ENCODE results near the gene GPR107.

The GPR107 gene

GRCh38 chr9:130137641-130138081, 84.0 kb downstream of the GPR107 start:
- DNase-seq (ENCODE audit: low spot score): no peak

DNA sequence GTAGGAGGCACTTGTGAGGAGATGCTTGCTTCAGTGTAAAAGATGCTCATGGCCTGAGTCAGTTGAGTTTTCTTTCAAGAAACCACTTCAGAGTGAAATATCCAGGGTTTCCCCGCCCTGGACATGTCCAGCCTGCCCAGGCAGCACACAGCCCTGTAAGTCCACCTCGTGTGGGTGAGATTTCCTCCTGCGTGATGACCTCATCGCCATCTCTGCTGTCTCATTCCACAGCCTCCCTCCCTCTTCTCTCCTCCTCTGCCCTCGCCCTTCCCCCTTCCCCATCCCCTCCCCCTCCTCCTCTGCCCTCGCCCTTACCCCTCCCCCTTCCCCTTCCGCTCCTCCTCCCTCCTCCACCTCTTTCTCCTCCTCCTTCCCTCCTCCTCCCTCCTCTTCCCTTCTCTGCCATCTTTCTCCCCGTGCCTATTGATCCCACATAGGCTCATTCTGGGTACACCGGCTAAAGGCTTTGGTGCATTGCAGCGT, 84.5 kb downstream of the GPR107 start:
- DNase-seq (ENCODE audit: low spot score): peak; percentile 94

GRCh38 chr9:130138791-130139190, 85.1 kb downstream of the GPR107 start:
- DNase-seq (ENCODE audit: low spot score): peak; percentile 89

- no peak for DNase-seq (ENCODE audit: low spot score)
Measured at GRCh38 chr9:130139251-130139650, 85.5 kb downstream of the GPR107 start.

GRCh38 chr9:130140706-130141105, 87.0 kb downstream of the GPR107 start:
- no peak for DNase-seq (ENCODE audit: low spot score)

GRCh38 chr9:130142056-130142455, 88.3 kb downstream of the GPR107 start:
- no peak for DNase-seq (ENCODE audit: low spot score)

DNA sequence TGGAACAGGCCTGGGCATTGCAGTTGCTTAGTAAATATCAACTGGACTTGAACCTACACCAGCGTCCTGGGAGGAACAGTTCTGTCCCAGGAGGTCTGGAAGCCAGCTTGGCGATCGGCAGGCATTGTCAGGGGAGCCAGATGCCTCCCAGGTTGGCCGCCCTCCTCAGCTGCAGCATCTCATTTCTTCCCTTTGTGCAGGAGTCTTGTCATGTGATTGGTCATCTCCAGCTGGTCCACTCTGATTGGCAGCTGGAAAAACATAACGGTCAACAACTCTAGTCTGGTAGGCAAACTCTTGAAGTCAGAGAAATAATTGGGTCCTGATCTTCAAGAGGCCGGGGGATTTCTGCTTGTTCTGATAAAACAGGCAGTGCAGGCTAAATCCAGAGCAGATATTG, 88.9 kb downstream of the GPR107 start:
- DNase-seq (ENCODE audit: low spot score): no peak

GRCh38 chr9:130143279-130143893, 89.7 kb downstream of the GPR107 start:
- no peak for DNase-seq (ENCODE audit: low spot score)

- DNase-seq (ENCODE audit: low spot score): peak; percentile 68
Measured at GRCh38 chr9:130143958-130144366, 90.3 kb downstream of the GPR107 start.

- no peak for DNase-seq (ENCODE audit: low spot score)
Measured at GRCh38 chr9:130144703-130145102, 91.0 kb downstream of the GPR107 start.

DNA sequence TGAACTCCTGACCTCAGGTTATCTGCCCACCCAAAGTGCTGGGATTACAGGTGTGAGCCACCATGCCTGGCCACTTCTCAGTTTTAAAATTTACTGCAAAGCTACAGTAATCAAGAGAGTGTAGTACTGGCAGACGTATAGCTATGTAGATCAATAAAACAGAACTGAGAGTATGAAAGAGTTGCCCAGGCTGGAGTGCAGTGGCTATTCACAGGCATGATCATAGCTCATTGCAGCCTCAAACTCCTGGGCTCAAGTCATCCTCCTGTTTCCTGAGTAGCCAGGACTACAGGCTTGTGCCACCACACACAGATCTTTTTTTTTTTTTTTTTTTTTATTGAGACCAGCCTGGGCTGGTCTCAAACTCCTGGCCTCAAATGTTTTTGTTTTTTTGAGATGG, 92.0 kb downstream of the GPR107 start:
- DNase-seq (ENCODE audit: low spot score): no peak

- DNase-seq (ENCODE audit: low spot score): no peak
Measured at GRCh38 chr9:130147198-130147597, 93.5 kb downstream of the GPR107 start.

DNA sequence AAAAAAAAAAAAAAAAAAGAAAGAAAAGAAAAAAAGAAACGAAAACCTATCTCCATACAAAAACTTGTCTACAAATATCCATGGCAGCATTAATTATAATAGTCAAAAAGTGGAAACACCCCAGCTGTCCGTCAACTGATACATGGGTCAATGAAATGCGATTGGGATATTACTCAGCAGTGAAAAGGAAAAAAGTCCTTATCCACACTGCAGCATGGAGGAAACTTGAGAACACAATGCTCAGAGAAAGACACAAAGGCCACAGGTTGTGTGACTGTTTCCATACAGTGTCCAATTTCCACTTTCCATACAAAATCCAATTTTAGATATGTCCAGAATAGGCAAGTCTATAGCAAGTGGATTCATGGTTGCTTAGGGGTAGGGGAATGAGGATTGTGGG, 94.2 kb downstream of the GPR107 start:
- DNase-seq (ENCODE audit: low spot score): no peak

GRCh38 chr9:130149031-130149430, 95.3 kb downstream of the GPR107 start:
- no peak for DNase-seq (ENCODE audit: low spot score)

GRCh38 chr9:130149654-130150286, 96.1 kb downstream of the GPR107 start:
- DNase-seq (ENCODE audit: low spot score): no peak

DNA sequence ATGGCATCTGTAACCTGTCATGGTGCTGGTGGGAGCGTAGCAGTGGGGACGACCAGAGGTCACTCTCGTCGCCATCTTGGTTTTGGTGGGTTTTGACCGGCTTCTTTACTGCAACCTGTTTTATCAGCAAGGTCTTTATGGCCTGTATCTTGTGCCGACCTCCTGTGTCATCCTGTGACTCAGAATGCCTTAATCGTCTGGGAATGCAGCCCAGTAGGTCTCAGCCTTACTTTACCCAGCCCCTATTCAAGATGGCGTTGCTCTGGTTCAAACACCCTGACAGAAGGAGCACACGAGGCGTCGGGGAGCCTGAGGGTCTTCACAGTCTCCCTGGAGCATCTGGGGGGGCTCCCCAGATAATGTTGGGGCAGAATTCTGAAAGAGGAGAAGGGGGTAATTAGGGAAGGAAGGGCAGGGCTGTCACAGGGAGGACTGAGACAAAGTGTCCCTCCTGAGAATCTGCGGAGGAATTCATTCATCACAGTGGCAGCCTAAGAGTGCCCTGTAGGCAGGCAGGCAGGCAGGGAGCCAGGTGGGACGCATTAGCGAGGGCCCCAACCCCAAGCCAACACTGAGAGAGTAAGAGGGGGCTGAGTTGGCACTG, 97.2 kb downstream of the GPR107 start:
- DNase-seq (ENCODE audit: low spot score): no peak

- no peak for DNase-seq (ENCODE audit: low spot score)
Measured at GRCh38 chr9:130154816-130155215, 101.1 kb downstream of the GPR107 start.

DNA sequence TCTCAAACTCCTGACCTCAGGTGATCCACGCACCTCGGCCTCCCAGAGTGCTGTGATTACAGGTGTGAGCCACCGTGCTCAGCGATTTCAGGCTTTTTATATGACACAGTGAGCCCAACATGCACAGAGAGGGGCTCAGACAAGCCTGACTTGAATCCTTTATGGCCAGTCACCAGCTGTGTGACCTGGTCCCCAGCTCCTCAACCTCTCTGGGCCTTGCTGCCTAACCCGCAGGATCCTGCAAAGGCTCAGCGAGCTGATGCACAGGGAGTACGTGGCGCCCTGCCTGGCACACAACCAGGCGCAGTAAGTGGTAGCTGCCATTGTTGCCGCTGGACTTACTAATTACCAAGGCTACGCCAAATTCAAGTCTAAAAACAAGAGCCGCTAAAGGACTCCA, 101.9 kb downstream of the GPR107 start:
- DNase-seq (ENCODE audit: low spot score): no peak

DNA sequence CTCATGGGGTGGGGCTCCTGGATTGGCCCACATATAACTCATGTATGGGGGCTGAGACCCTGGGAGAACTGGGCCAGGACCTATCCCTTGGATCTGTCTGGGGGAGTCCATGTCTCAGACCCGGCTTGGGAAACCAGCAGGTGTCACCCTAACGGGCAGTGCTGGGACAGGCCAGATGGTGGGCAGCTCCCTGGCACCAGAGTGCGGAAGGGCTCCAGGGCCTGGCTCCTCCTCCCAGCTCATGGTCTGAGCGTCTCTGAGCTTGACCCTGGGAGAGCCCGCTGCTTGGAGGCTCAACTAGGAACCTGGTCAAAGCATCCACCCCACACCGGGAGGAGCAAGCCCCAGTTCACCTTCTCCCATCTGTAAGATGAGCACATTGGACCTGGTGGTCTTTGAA, 103.0 kb downstream of the GPR107 start:
- DNase-seq (ENCODE audit: low spot score): peak; percentile 41

GRCh38 chr9:130157079-130157478, 103.4 kb downstream of the GPR107 start:
- peak; percentile 55 for DNase-seq (ENCODE audit: low spot score)

GRCh38 chr9:130158001-130158400, 104.3 kb downstream of the GPR107 start:
- no peak for DNase-seq (ENCODE audit: low spot score)

GRCh38 chr9:130159057-130159456, 105.4 kb downstream of the GPR107 start:
- no peak for DNase-seq (ENCODE audit: low spot score)

DNA sequence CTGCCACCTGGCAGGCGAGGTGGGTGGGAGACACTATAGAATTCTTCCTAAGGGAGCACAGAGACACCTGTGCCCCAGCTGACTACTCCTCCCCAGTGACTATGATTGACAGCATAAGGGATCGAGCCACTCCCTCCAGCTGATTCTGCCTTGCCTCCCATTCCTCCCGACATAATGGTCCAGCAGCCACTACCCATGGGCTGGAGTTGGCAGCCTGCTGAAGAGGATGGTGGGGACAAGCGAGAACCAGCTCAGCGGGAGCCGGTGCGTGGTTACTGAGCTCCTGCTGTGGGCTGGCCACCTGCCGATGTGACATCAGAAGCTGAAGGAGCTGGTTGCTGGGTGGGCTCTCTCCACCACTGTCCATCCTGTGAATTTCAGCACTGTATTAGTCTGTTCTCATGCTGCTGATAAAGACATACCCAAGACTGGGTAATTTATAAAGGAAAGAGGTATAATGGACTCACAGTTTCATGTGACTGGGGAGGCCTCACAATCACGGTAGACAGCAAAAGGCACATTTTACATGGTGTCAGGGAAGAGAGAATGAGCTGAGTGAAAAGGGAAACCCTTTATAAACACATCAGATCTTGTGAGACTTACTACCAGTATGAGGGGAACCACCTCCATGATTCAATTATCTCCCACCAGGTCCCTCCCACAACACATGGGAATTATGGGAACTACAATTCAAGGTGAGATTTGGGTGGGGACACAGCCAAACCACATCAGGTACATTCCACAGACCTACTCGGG, 106.4 kb downstream of the GPR107 start:
- no peak for DNase-seq (ENCODE audit: low spot score)
